HS-5 (cell line): ENCODE data around the gene AKR1E2.
A peak's percentile ranks its signal among the peaks of the same experiment; 100 is the strongest.

Experiments used
- DNase-seq: peaks from one replicate; pipeline ENCODE4 v3.0.0-alpha.2; 2012; ENCODE audit warnings: low read depth

Gene AKR1E2

DNA sequence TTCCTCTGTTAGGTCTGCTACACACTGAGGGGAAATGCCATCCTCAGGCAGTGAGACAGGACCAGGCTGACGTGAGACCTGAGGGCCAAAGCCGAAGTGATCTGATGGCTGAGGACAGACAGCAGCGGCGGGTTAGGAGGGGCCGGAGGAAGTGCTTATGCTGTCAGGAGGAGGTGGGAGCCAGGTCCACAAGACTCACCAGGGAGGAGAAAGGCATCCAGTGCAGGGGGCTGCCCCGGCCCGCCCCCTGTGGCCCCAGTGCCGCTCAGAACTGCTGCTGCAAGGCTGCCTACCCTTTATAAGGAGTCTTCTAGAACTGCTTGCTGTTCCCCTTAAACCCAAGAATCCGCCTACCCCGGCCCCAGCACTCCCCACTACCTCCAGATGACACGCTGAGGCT lies 19.8 kb downstream of the AKR1E2 start:
- DNase-seq, result no peak

- no peak for DNase-seq
Measured at GRCh38 chr10:4846775-4847174, 20.8 kb downstream of the AKR1E2 start.

- no peak for DNase-seq
Measured at GRCh38 chr10:4847561-4848355, 21.8 kb downstream of the AKR1E2 start.

DNA sequence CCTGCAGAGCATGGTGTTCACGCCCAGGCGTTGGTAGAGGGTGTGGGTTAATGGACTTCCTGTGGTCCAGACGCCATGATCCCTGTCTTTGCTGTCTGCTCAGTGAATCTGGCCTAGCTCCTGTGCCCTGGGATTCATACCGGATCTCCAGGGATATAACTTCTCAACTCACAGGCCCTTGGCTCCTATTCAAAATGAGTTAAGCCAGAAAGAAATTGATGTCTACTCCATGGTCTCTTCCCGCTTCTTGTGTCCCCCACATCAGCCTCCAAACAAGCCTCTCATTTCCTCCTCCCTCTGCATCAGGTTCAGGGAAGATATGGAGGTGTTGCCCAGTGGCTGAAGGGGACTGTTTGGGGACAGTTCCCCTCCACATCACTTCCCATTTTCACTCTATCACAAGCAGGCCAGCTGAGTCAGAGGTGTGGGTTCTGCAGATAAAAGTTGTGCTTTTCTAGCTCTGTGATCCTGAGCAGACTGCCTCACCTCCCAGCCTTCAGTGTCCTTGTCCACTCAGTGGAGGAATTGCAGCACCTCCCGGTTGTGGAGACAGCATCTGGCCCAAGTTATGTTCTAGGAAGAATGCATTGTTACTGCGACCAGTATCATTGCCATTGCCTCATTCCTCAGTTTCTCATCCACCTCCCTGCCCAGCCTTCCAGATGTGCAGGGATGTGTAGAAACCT lies 22.5 kb downstream of the AKR1E2 start:
- DNase-seq, result no peak

DNA sequence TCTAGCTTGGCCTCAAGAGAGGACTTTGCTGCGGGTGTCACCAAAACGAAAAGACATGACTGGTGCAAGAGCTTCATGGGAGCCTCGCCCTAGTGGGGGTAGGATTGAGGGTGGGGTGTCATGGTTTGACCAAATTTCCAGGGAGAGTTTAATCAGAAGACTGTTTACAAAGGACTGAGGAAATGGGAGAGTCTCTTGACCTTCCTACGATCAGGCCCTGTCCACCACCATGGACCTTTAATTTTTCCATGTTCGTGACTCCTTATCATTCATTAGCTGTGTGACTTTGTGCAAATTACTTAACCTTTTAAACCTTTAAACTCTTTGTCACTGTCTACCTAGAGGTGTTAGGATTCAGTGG lies 23.0 kb downstream of the AKR1E2 start:
- no peak for DNase-seq

GRCh38 chr10:4849555-4850242 lies 23.7 kb downstream of the AKR1E2 start:
- peak; percentile 68 for DNase-seq

DNA sequence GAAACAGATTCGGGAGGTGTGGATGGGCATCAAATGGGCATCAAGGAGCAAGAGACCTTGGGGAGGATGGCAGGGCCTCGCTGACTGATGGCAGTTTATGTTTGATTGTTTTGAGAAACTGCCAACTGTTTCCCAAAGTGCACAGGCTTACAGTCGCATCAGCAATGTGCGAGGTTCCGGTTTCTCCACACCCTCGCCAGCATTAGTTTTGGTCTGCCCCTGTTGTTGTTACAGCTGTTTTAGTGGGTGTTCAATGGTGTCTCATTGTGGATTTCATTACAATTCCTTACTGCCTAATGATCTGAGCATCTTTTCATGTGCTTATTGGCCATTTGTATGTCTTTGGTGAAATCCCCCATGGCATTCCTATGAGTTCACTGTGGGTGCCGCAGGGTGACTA lies 24.4 kb downstream of the AKR1E2 start:
- no peak for DNase-seq

DNA sequence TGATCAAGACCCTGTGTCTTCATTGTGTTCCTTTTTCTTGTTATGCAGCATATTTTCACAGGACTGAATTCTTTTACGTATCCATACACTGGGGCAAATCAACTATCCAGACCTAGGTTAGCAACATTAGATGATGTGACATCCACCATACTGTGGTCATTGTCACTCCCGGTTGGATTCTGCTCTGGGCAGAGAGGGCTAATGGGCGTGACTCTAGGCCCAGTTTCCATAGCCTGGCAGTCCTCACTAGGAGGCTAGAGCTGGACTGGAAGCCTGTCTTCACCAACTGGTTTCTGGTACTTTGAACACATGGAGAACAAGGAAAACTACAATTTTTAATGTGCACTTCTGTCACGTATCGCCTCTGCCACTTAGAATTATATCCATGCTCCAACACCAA lies 25.2 kb downstream of the AKR1E2 start:
- DNase-seq, result no peak

DNA sequence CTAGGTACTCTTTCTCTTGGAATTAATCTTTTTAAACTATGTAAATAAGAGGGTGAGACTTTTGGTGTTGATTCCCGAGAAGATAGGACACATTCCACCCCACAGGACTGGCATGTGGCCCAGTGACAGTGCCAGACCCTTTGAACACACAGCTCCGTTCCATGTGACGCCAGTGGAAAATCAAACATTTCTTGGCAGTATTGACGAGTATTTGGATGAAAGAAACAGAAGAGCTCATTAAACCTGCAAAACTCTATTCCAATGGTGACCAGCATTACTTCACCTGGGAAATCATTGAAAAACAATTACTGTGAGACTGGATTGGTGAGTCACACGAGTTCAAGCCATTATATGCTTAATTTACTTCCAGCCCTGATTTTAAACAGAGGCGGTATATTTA lies 25.8 kb downstream of the AKR1E2 start:
- DNase-seq, result no peak

DNA sequence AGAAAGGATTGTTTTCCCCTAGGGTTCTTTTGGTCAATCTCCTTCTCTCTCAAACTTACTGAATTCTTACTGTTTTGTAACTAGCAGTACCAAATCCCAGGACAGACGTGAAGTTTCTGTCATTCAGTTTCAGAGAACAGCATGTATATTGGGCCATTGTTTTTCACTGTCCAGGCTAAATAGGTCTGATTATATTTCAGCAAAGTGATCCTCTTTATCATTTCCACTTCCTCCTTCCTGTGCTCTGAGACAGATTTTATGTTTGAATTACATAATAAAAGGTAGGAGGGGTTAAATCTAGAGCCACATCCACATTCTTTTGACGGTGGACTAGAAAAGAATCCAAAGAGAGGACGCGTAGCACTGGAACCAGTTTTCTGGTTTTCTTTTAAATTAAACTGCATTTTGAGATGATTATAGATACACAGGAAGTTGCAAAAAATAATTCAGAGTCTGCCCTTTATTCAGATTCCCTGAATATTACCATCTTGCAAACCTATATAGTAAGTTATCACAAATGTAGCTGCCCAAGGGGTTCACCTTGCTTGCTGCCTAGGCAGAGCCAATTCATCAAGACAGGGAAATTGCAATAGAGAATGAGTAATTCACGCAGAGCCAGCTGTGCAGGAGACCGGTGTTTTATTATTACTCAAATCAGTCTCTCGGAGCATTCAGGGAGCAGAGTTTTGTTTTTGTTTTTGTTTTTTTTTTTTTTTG lies 40.1 kb downstream of the AKR1E2 start:
- no peak for DNase-seq

DNA sequence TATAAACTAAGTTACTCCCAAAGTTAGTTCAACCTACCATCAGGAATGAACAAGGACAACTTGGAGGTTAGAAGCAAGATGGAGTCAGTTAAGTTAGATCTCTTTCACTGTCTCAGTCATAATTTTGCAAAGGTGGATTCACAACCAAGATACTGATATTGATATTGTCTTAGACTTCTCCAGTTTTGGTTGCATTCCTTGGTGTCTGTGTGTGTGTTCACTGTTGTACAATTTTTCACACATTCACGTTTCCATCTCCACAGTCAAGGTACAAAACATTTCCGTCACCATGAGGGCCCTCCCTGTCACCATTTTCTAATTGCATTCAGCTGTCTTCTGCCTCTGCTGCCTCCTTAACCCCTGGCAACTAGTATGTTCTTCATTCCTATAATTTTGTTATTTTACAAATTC lies 41.1 kb downstream of the AKR1E2 start:
- no peak for DNase-seq

DNA sequence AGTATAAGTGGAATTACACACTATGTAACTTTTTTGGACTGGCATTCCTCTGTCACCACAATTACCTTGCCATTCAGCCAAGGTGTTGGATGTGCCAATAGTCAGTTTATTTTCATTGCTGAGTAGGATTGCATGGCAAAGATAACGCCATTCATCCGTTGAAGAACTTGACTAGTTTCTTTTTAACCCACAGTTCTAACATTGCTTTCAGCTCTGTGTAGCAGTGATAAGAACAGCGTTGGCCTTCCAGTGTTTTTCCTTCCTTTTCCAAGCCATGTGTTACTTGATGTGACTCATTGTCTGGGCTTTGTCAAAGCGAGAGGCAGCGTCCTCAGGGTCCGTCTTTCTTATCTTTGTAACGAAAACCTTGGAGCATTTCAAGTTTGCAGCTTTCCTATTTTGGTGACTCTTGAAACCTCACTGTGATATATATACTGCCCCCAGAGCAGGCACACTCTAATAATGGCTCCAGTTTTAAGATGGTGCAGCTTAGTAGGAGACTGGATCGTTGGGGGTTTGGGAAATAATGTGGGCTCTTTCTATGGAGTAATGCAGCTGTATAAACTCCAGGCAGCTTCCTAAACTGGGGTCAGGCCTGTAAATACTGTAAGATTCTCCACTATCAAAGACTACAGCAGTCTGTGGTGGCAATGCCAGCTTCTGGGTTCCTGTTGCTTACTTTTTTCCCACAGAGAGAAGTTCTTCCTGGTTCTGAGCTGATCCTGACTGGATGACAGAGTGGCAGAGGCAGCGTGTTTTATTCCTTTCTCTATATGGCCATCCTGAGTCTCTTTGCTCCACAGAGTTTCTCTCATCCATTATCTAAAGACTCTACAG lies 41.7 kb downstream of the AKR1E2 start:
- no peak for DNase-seq

DNA sequence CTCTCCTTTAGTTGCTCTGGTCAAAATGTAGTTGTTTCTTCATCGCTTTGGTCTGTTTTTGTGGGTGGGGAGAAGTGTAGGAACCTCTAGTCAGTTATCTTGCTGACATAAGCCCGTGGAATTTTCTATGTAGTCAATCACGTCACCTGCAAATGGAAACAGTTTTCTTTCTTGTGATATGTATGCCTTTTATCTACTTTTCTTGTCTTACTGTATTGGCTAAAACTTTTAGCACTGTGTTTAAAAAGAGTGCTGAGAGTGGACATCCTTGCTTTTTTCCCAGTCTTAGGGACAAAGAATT lies 42.3 kb downstream of the AKR1E2 start:
- no peak for DNase-seq

DNA sequence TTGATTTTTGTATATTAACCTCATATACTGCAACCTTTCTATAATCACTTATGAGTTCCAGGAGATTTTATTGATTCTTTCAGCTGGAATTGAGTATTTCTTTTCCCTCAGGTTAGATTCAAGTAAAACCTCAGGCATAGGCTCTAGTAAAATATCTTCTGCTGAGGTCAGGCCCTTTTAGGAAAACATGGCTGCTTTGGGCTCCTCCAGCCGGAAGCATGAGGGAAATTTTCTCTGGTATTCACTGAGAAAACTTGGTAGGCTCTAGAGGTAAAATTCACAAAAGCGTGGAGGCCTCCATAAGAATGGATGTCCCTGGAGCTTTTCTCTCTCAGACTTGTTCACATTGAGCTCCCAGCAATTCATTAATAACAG lies 56.7 kb downstream of the AKR1E2 start:
- no peak for DNase-seq

GRCh38 chr10:4883079-4883739 lies 57.2 kb downstream of the AKR1E2 start:
- DNase-seq, result no peak

GRCh38 chr10:4885162-4885561 lies 59.2 kb downstream of the AKR1E2 start:
- no peak for DNase-seq

GRCh38 chr10:4887501-4887900 lies 61.5 kb downstream of the AKR1E2 start:
- no peak for DNase-seq

DNA sequence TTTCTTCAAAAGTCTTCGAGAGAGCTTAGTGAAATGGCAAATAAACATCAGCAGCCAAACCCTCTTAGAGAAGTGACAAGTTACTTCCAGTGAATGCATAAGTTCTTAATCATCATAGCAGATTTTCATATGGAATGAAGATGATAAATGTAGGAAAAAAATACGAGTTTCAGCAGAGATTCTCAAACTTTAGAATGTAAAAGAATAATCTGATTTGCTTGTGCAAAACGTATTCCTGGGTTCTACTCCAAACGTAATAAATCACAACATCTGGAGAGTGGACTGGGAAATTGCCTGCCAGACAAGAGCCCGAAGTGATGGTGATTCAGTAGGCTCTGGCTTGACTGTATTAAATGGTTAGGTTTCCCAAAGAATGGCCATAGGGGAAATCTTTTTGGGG lies 62.2 kb downstream of the AKR1E2 start:
- DNase-seq, result no peak

DNA sequence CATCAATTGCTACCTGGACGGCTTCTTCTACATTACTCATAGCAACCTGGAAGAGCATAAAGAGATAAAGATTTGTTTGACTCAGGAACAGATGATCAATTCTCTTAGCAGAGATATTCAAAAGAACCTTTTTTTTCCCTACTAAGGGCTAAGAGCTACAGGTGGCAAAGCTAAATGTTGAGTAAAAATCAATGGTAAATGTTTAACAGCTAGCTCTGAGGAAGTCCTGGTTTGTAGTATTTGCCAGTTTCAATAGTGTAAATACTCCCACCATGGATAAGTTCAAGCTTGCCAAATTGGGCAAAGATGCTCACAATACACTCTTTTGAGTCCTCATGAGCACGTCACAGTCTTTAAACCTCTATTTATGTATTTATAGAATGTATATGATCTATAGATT lies 64.0 kb downstream of the AKR1E2 start:
- DNase-seq, result no peak

DNA sequence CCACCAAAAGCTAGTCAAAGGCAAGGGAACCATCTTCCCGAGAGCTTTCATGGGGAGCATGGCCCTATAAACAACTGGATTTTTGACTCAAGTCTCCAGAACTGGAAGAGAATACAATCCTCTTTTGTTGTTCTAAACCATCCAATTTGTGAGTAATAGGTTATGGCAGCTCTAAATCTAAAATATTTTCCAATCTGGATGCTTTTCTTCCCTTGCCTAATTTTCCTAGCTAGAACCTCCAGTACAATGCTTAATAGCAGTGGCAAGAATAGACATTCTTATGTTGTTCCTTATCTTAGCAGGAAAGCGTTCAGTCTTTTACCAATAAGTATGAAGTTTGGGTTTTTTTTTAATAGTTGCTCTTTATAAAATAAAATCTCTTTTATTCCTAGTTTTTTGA lies 66.7 kb downstream of the AKR1E2 start:
- no peak for DNase-seq

GRCh38 chr10:4894335-4894734 lies 68.3 kb downstream of the AKR1E2 start:
- DNase-seq, result no peak
